ENCODE results near the gene CBX7. TPM values are rescaled to one million over a fixed set of nuclear protein-coding genes. Genes with fewer than 3 reads are reported as not detected.
A peak's percentile ranks its signal among the peaks of the same experiment; 100 is the strongest.
"Not testable (repeated sequence)": the region's sequence is repeated elsewhere in the genome, so short reads cannot be mapped to it uniquely, and the experiment has no call there.

Gene CBX7
- total RNA-seq, 1 donor from 2014 or later = 2.3 TPM

DNA sequence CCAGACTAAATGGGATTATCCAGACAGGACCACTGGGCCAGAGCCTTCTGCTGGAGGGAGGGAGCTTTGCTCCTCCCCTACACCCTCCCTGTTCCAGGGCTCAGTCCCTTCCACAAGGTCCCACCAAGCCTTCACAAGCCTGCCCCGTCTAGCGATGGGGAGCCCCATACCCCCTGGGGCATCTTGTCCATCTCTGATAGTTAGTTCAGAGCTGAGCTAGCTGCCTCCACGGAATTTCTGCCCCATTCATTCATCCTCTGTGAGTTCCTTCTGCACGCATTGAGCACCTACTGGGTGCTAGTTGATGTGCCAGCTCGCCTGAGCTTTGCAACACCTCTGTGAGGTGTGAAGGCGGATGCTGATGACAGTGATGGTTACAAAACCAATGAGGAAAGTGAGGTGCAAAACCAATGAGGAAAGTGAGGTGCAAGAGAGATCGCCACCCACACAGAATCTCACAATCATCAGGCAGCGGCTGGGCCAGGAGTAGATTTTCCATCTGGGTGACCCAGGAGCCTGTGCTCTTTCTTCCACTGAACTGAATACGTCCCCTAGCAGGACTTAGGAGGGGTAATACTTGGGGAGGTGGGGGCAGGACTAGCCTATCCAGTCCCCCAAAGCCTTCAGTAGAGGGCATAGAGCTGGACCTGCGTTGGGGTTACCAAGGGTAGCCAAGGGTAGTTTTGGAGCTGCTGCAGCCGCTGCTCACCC lies 21.5 kb upstream of the CBX7 start:
- Mint-ChIP-seq H3K27ac (ENCODE audit: unreplicated experiment) (peak overlapping the region; percentile 100), H3K27me3 (ENCODE audit: low read depth) (peaks cover 7% of the 10 kb centered on the region), H3K9me3 (no peaks in the 10 kb centered on the region), H3K4me3 (no peak overlapping the region), H3K4me1 (peaks cover 55% of the 10 kb centered on the region), H3K36me3 (ENCODE audit: low read depth) (no peaks in the 10 kb centered on the region)
- TF ChIP-seq, protein P1, sequence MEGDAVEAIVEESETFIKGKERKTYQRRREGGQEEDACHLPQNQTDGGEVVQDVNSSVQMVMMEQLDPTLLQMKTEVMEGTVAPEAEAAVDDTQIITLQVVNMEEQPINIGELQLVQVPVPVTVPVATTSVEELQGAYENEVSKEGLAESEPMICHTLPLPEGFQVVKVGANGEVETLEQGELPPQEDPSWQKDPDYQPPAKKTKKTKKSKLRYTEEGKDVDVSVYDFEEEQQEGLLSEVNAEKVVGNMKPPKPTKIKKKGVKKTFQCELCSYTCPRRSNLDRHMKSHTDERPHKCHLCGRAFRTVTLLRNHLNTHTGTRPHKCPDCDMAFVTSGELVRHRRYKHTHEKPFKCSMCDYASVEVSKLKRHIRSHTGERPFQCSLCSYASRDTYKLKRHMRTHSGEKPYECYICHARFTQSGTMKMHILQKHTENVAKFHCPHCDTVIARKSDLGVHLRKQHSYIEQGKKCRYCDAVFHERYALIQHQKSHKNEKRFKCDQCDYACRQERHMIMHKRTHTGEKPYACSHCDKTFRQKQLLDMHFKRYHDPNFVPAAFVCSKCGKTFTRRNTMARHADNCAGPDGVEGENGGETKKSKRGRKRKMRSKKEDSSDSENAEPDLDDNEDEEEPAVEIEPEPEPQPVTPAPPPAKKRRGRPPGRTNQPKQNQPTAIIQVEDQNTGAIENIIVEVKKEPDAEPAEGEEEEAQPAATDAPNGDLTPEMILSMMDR (conservative IDR thresholded peaks at IDR 0.05) = no peak
- DNase-seq (ENCODE audit: low read depth, low spot score) = no peak

DNA sequence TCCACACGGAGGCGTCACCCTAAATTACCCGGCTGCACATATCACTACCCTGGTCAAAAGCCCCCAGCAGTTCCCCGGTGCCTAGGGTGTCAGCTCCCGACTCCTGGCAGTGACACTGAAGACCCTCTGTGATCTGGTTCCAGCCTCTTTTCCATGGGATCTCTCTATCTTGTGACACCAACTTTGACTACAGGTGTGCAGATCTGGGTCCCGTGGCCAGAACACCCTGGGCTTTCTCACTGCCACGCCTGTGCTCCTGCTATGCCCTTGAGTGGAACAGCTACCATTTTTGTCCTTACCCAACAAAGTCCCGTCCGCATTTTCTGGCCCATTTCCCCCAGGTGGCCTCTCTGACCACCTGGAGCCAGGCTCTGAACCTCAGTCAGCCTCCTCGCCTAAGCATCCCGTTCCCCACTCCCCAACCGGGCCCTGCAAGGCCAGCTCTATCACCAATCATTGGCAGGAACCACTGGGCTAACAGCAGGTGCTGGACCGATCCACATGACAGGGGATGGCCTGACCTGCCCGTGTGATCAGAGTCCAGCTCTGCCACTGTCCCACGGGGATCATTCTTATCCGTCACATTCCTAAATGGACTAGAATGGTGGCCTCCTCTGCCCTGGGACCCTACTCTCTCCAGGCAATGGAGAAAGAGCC lies 20.7 kb upstream of the CBX7 start:
- Mint-ChIP-seq H3K4me1 (peaks cover 50% of the 10 kb centered on the region), H3K27ac (ENCODE audit: unreplicated experiment) (peak overlapping the region; percentile 71)
- TF ChIP-seq, protein P1 (conservative IDR thresholded peaks at IDR 0.05) = no peak

GRCh38 chr22:39172265-39173049 lies 20.0 kb upstream of the CBX7 start:
- Mint-ChIP-seq H3K27ac (ENCODE audit: unreplicated experiment) (peak overlapping the region; percentile 35), H3K4me1 (peaks cover 47% of the 10 kb centered on the region)
- not testable (repeated sequence) for DNase-seq (ENCODE audit: low read depth, low spot score)

More for the DNA sequence above, 20.7 kb upstream of the CBX7 start:
- Mint-ChIP-seq H3K4me3 (no peak overlapping the region), H3K36me3 (ENCODE audit: low read depth) (no peaks in the 10 kb centered on the region), H3K27me3 (ENCODE audit: low read depth) (peaks cover 7% of the 10 kb centered on the region), H3K9me3 (no peaks in the 10 kb centered on the region)
- no peak for DNase-seq (ENCODE audit: low read depth, low spot score)

DNA sequence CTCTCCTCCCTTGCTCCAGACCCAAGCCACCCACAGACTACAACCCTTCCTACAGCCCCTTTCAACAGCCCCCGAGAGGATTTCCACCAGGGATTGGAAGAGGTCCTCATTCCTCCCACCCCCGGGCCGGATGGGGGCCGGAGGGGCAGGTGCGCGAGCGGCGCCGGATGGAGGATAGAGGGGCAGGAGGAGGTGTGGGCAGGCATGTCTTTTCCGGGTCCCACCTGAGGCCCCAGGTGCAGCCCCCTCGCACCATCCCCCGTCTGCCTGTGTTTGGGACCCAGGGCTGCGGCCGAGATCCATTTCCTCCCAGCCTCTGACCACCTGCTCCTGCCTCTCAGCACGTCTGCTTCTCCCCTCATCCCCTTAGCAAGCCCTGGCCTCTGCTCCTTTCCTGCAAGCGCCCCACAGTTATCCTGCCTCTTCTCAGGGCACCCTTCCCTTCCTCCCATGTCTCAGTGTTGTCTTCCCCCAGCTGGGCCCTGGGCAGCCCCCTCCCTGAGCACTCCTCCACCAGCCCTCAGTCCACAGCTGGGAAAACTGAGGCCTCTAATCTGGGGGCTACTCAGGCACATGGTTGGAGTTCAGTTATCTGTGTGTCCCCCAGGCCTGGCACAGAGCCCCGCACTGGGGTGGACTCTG lies 19.3 kb upstream of the CBX7 start:
- Mint-ChIP-seq H3K27me3 (ENCODE audit: low read depth) (peaks cover 14% of the 10 kb centered on the region), H3K9me3 (no peaks in the 10 kb centered on the region), H3K4me3 (no peak overlapping the region), H3K36me3 (ENCODE audit: low read depth) (peaks cover 2% of the 10 kb centered on the region), H3K4me1 (peaks cover 47% of the 10 kb centered on the region), H3K27ac (ENCODE audit: unreplicated experiment) (no peak overlapping the region)
- DNase-seq (ENCODE audit: low read depth, low spot score) = no peak
- TF ChIP-seq, protein P1 (conservative IDR thresholded peaks at IDR 0.05) = no peak

More at GRCh38 chr22:39172265-39173049, 20.0 kb upstream of the CBX7 start:
- H3K4me3 Mint-ChIP-seq; H3K27me3 Mint-ChIP-seq (ENCODE audit: low read depth); H3K9me3 Mint-ChIP-seq; H3K36me3 Mint-ChIP-seq (ENCODE audit: low read depth): not testable (repeated sequence)

DNA sequence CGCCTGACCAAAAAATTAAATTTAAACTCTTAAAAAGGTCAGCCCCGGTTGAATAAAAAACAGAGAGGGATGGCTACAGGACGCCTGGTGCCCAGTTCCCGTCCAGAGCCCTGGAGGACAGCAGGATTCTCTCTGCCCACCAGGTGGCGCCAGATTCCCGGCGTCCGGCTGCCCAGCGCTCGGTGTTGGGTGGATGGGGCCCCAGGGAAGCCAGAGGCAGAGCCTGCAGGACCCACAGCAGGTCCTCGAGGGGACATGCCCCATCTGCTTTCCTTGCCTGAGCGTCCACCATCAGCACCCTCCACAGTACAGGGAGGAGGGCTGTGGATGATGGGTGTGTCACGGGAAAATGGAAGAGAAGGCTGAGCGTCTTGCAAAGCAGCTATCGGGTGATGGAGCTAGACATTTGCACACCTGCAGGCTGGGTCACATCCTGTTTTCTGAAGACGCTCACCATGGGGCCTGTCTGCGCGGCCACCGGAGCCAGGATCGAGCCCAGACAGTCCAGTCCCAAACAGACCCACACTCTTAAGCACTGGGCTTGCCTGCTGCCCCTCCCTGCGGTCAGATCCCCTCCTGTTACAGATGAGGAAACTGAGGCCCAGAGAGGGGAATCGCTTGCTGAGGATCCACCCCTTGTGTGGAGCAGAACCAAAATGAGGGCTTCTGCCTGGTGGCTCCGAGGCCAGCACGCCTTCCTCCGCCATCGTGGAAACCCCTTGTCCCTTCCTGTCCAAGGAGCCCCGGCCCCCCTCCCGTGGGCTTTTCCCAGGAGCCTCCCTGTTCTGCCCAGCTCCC lies 18.5 kb upstream of the CBX7 start:
- peak; percentile 96 for DNase-seq (ENCODE audit: low read depth, low spot score)
- H3K4me3 Mint-ChIP-seq = peak overlapping the region; percentile 19
- H3K27ac Mint-ChIP-seq (ENCODE audit: unreplicated experiment) = peak overlapping the region; percentile 94
- H3K27me3 Mint-ChIP-seq (ENCODE audit: low read depth) = peaks cover 14% of the 10 kb centered on the region
- H3K36me3 Mint-ChIP-seq (ENCODE audit: low read depth) = peaks cover 2% of the 10 kb centered on the region
- H3K4me1 Mint-ChIP-seq = peaks cover 47% of the 10 kb centered on the region
- H3K9me3 Mint-ChIP-seq = no peaks in the 10 kb centered on the region
- TF ChIP-seq, protein P1 (conservative IDR thresholded peaks at IDR 0.05) = peak; percentile 99
